K562 (cell line): Measurements from ENCODE around the gene ZYG11A. TPM values are rescaled to one million over a fixed set of nuclear protein-coding genes. Genes with fewer than 3 reads are reported as not detected.

Source experiments
- CTBP1 ChIP-seq: fragments of 450-650 bp; IDR thresholded peaks from 2 replicates; pipeline ENCODE4 v1.6.1; 2016; ENCODE audit warnings: borderline replicate concordance
- MEF2D ChIP-seq: conservative IDR thresholded peaks from 2 replicates; pipeline ENCODE4 v1.6.1; 2016; ENCODE audit warnings: low read depth, missing genetic modification characterization, missing compliant biosample characterization
- NR2C2 ChIP-seq, 2 experiments: fragments of 200-800 bp in 1 of 2; sonication (Bioruptor generic) in 1 of 2; sonication (generic) in 1 of 2; formaldehyde crosslinking in 1 of 2; IDR thresholded peaks; 2 replicates each; pipeline versions ENCODE4 v1.6.1 to v1.8.0; 2016 to 2022; ENCODE audit warnings: mild to moderate bottlenecking in 1 of 2, missing compliant biosample characterization in 1 of 2, missing genetic modification characterization in 1 of 2, missing genetic modification reagents in 1 of 2
- RBBP5 ChIP-seq: fragments of 200-600 bp; sonication (generic); IDR thresholded peaks from 2 replicates; pipeline ENCODE4 v1.6.1; 2012; ENCODE audit warnings: borderline replicate concordance, mild to moderate bottlenecking, low read length, control low read depth, inconsistent platforms; ENCODE audit not compliant: insufficient read depth, poor library complexity, severe bottlenecking
- SP1 ChIP-seq: sonication (generic); formaldehyde crosslinking; IDR thresholded peaks from 2 replicates; pipeline ENCODE4 v1.8.1; 2022; ENCODE audit warnings: mild to moderate bottlenecking, missing genetic modification reagents
- SRSF1 ChIP-seq: fragments of 200-400 bp; formaldehyde crosslinking; IDR thresholded peaks from 2 replicates; pipeline ENCODE4 v1.6.1; 2017; ENCODE audit warnings: mild to moderate bottlenecking, low read depth, low read length, moderate library complexity
- U2AF2 ChIP-seq: fragments of 200-400 bp; formaldehyde crosslinking; optimal IDR thresholded peaks from 2 replicates; pipeline ENCODE3; 2017; ENCODE audit warnings: low read depth, mild to moderate bottlenecking, low read length
- ZNF133 ChIP-seq: fragments of 250-450 bp; sonication (Bioruptor Pico); IDR thresholded peaks from 2 replicates; pipeline ENCODE4 v1.4.0; 2020; ENCODE audit warnings: mild to moderate bottlenecking
- polyA plus RNA-seq, 8 experiments: library from polyadenylated mRNA; depleted of rRNA in 4 of 8; stranded (reverse) in 5 of 8; unstranded in 3 of 8; fragments of >200 nt; fragmentation: Nextera tagmentation in 2 of 8; fragmentation: Illumina TruSeq in 1 of 8; extraction: Ambion mirVana in 2 of 8; extraction: Trizol in 1 of 8; gene quantifications; 2 replicates each; pipeline versions ENCODE4 v1.2.1 to v1.2.3, GENCODE V29; 2011 to 2014; ENCODE audit warnings: inconsistent platforms in 1 of 8, missing spikeins in 1 of 8
- total RNA-seq, 7 experiments: library from RNA; depleted of rRNA in 6 of 7; stranded (reverse); fragments of >200 nt in 6 of 7; fragmentation: Illumina TruSeq in 2 of 7; extraction: Trizol in 2 of 7; gene quantifications; 2 replicates each; pipeline versions ENCODE4 v1.2.1 to v1.2.3, GENCODE V29; 2011 to 2021; ENCODE audit warnings: low replicate concordance in 1 of 7
- TF ChIP-seq, protein P1 (sequence below), 2 experiments: fragments of 450-650 bp in 1 of 2; sonication (generic) in 1 of 2; formaldehyde crosslinking in 1 of 2; IDR thresholded peaks; 2 replicates each; pipeline versions ENCODE4 v1.7.1 to v1.9.0; 2016 to 2022; ENCODE audit warnings: inconsistent platforms in 1 of 2, mild to moderate bottlenecking in 1 of 2, missing genetic modification reagents in 1 of 2

The ZYG11A gene
- total and polyA plus RNA-seq, 9 of the 15 experiments (the other 6 are each of a cell fraction or from before 2014, with no cell fraction given), result 4.5 to 21.9 (median 14.0) TPM

DNA sequence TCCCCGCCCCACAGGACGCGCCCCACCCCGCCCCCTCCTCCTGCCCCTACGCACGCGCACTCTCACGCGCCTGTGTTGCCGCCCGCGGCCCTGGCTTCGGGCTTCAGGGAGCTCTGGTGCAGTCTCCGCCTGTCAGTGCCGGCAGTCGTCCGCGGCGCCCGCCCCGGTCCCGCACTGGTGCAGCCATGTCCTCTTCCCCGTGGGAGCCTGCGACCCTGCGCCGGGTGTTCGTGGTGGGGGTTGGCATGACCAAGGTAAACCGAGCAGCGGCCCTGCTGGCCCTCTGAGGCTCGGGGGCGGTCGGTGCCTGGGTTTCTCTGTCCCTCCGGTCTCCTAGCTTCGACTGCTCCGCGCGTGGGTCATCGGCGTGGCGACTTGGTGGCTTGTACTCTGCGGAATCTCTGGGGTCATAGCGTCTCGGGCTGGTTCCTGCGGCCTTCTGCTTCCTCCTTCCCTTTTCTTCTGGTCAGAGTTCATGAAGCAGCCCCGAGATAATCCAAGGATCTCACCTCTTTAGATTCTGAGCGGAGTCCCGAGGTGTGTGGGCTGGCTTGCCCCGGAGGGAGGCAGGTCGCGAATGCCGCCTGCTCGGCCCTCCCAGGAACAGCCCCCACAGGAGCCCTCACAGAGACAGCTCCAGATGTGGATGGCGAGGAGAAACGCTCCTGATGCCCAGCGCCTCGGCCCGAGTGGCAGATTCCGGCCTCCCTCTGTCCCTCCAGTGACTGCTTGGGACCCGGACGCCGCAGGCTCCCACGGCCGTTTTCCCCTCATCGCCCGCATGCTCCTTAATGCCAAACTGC lies 84.9 kb downstream of the ZYG11A start, which contains the start of gene SCP2 (continued):
- TF ChIP-seq, protein P1, sequence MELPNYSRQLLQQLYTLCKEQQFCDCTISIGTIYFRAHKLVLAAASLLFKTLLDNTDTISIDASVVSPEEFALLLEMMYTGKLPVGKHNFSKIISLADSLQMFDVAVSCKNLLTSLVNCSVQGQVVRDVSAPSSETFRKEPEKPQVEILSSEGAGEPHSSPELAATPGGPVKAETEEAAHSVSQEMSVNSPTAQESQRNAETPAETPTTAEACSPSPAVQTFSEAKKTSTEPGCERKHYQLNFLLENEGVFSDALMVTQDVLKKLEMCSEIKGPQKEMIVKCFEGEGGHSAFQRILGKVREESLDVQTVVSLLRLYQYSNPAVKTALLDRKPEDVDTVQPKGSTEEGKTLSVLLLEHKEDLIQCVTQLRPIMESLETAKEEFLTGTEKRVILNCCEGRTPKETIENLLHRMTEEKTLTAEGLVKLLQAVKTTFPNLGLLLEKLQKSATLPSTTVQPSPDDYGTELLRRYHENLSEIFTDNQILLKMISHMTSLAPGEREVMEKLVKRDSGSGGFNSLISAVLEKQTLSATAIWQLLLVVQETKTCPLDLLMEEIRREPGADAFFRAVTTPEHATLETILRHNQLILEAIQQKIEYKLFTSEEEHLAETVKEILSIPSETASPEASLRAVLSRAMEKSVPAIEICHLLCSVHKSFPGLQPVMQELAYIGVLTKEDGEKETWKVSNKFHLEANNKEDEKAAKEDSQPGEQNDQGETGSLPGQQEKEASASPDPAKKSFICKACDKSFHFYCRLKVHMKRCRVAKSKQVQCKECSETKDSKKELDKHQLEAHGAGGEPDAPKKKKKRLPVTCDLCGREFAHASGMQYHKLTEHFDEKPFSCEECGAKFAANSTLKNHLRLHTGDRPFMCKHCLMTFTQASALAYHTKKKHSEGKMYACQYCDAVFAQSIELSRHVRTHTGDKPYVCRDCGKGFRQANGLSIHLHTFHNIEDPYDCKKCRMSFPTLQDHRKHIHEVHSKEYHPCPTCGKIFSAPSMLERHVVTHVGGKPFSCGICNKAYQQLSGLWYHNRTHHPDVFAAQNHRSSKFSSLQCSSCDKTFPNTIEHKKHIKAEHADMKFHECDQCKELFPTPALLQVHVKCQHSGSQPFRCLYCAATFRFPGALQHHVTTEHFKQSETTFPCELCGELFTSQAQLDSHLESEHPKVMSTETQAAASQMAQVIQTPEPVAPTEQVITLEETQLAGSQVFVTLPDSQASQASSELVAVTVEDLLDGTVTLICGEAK (IDR thresholded peaks at IDR 0.05), result 0 out of 2 replicates have a peak, but pooled peaks have one; percentile 25
- TF ChIP-seq, protein P1 (CRISPR knock-in tag; IDR thresholded peaks at IDR 0.05), result no peak
- TF ChIP-seq NR2C2 (CRISPR knock-in tag; IDR thresholded peaks at IDR 0.05) (no peak; the same call in 1 of the 2 replicates), NR2C2 (tag; IDR thresholded peaks at IDR 0.05) (peak; percentile 77), SP1 (CRISPR knock-in tag) (peak; percentile 43; the same call in 1 of the 2 replicates), CTBP1 (no peak), U2AF2 (no peak), ZNF133 (CRISPR knock-in tag) (no peak), RBBP5 (peak; percentile 73), SRSF1 (no peak), MEF2D (tag) (no peak)
